Middle frontal gyrus (tissue), 1 donor: ENCODE results near the gene CSMD2.

Source experiments
- DNase-seq: peaks from one replicate; pipeline ENCODE4 v3.0.0-alpha.2; 2015; ENCODE audit warnings: low spot score; ENCODE audit errors: extremely low spot score

Gene CSMD2

GRCh38 chr1:33823401-33823800, 341.6 kb downstream of the CSMD2 start:
- DNase-seq: no peak

GRCh38 chr1:33822396-33822795, 342.6 kb downstream of the CSMD2 start:
- DNase-seq: no peak

DNA sequence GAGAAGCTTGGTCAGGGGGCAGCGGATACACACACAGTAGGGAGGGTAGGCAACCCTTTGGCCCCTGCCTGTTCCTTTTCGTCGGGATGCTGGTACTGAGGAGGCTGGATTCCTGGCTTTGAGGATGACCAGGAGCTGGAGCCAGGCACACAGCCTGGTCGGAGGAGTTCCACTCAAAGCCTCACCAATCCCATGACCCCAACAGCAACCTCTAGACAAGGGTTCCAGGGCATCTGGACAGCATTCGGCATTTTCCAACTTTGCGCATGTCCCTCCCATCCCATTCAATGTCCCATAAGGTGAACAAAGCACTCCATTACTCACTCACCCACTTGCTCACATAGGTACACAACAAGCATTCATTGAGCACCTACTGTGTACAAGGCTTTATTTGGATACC, 343.7 kb downstream of the CSMD2 start:
- no peak for DNase-seq

- DNase-seq: no peak
These were observed 344.2 kb downstream of the CSMD2 start for GRCh38 chr1:33820804-33821203.

DNA sequence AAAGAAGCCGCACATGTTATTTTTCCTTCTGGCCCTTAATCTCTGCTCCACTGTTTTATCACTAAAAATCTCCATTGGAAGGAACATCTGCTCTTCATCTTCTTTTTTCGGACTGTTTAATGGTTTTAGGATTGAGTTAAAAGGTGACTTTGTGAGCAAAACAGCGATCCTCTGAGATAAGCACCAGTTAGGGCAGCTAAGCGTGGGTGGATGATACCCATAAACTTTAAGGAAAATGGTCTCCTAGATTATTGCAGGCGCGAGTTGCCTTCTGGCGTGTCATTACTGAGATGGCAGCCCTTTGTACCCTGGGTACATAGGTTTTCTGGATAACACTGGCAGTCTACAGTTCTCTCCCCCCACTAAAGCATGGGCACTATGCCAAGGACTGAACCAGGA, 345.1 kb downstream of the CSMD2 start:
- no peak for DNase-seq

GRCh38 chr1:33819290-33819912, 345.6 kb downstream of the CSMD2 start:
- no peak for DNase-seq

DNA sequence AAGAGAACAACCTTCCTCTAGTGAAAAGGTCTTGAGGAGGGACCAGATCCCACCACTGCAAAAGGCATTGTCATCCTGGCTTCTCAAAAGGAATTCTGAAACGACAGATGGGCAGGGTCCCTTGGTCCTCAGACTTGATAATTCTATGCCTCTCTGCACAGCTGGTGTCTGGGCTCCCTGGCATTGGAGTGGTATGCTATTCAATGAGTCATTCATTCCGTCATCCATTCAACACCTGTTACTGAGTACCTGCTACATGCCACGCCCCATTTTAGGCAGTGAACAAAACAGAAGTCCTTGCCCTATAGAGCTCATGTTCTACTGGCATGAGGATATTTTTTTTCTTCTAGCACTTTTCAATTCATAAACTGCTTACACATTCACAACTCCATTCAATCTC, 347.0 kb downstream of the CSMD2 start:
- no peak for DNase-seq

GRCh38 chr1:33815061-33815460, 350.0 kb downstream of the CSMD2 start:
- DNase-seq: no peak

- no peak for DNase-seq
These were observed 350.9 kb downstream of the CSMD2 start for GRCh38 chr1:33814166-33814565.

DNA sequence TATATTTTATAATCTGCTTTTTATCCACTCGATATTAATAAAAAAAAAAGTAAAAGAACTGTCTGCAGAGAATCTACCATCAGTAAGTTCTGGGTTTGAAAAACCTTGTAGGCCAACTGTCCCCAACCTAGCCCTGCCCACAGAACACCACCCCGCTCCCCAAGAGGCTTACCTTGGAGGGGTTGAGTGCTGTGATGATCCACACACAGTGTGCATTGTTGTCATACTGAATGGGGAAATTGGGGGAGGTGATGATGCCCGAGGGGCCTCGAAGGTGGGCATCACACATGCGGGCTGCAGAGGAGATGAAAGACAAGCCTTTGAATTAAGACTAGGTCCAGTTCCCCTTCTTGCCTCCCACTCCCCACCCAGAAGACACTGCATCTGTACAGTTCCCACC, 354.5 kb downstream of the CSMD2 start:
- DNase-seq: no peak

- DNase-seq: no peak
These were observed 359.0 kb downstream of the CSMD2 start for GRCh38 chr1:33805988-33806387.

DNA sequence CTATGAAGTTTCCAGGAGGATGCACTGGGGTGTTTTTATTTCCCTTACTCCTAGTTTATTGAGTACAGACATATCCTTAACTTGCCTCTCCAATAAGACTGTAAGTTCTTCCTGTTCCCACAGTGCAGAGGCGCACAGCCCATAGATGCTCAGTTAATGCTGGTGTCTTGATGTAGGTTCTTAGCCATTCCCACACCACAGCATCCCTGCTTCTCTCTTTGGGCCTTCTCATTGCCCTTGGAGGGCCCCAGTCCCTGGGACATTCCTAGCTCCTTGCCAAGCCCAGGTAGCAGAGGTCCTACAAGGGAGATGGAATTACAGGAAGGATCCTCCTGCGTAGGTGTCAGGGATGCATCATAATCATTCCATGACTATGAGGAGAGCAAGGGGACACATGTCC, 362.8 kb downstream of the CSMD2 start:
- no peak for DNase-seq

DNA sequence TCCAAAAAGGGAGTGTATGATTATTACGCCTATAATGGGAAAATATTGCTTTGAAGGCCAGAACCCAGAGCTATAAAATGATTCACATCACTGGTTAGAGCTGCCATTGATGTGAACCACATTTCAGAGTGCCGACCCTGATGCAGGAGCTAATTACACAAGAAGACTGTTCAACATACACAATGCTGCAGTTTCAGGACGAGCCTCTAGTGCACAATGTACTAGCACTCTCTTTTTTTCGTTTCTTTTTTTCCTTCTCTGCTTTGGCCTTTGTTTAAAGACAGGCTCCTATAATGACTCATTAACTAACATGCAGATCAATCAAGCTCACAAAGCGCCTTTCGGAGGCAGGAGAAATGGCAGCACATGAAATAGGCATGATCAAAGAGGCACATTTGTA, 367.2 kb downstream of the CSMD2 start:
- no peak for DNase-seq

GRCh38 chr1:33792651-33793050, 372.4 kb downstream of the CSMD2 start:
- no peak for DNase-seq

DNA sequence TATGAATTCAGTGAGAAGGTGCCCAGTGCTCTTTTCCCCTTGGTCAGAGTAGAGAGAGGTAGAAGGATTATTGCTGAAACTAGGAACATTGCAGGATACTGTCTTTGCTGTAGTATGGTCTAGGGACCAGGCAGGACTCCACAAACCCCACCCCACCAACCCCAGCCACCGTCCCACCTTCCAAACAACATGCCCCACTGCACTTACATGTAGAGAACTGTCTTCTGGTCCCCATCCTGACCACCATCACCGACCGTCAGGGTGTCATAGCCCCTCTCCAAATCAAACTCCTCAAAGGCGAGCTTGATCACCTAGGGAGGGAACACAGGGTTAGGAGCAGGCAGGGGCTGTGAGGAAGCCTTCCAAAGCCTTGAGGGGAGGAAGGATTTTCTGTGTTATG, 372.8 kb downstream of the CSMD2 start:
- no peak for DNase-seq

- DNase-seq: no peak
These were observed 373.8 kb downstream of the CSMD2 start for GRCh38 chr1:33791251-33791650.

- no peak for DNase-seq
These were observed 374.5 kb downstream of the CSMD2 start for GRCh38 chr1:33790577-33790976.

GRCh38 chr1:33784876-33785275, 380.2 kb downstream of the CSMD2 start:
- peak; percentile 10 for DNase-seq

GRCh38 chr1:33782776-33783175, 382.3 kb downstream of the CSMD2 start:
- no peak for DNase-seq

GRCh38 chr1:33781652-33782051, 383.4 kb downstream of the CSMD2 start:
- no peak for DNase-seq

GRCh38 chr1:33777337-33777736, 387.7 kb downstream of the CSMD2 start:
- no peak for DNase-seq

DNA sequence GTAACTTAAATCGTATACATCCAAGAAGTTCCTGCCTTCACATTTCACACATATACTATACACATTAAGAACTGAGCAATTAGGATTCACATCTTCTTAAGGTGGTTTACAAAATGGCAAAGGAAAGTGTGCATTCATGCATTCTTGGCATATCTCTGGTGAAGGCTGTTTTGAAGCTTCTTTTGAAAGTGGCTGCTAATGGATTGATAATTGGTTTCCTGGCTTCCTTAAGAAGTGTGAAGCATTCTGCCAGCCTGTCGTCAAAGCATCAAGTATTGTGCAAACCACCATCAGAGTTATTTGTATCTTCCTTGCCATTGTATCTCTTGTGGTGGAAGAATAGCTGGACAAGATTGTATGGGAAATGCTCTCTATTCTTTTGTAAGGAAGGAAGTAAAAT, 396.2 kb downstream of the CSMD2 start:
- no peak for DNase-seq

DNA sequence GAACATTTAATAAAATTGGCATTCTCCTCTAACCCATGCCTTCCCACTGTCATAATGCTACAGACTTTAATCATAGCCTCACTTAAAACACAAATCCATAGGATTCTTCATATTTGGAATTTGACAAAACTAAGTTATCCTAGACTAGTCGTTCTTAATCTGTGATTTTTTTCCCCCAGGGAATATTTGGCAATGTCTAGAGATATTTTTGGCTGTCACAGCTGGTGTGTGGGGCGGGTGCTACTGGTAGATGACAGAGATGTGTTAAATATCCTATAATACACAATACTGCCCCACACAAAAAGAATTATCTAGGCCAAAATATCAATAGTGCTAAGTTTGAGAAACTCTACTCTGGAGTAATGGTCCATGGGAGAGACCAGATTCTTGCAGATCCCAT, 396.9 kb downstream of the CSMD2 start:
- DNase-seq: no peak

DNA sequence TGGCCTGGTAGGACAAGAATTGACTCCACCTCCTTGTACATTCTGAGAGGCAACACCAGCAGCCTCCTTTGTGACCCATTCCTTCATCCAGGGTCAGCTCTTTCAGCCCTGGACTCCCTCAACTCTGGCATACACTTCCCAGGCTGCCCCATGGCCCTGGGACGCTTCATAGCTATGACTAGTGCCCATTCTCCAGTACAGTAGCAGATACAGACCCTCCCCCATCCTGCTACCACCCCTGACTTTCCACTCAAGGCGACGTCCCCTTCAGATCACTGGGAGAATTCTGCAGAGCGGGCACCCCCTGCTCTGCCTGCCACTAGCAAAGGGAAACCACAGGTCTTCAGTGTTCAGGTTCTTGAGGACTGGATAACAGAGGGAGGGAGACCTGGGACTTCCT, 400.9 kb downstream of the CSMD2 start:
- DNase-seq: no peak
